GM19193 (cell line): ENCODE results near the gene SLC9A3.

Experiments used
- POLR2A ChIP-seq: IDR thresholded peaks from 4 replicates; pipeline ENCODE4 v1.6.1; 2011; ENCODE audit not compliant: insufficient read depth, insufficient read length; ENCODE audit errors: extremely low read depth

SLC9A3 gene

GRCh38 chr5:475704-476101 lies 48.5 kb downstream of the SLC9A3 start:
- no peak for TF ChIP-seq POLR2A

- no peak for TF ChIP-seq POLR2A
Observed at GRCh38 chr5:474840-475661, 49.2 kb downstream of the SLC9A3 start.

- no peak for TF ChIP-seq POLR2A
Observed at GRCh38 chr5:473551-474192, 50.6 kb downstream of the SLC9A3 start.

- TF ChIP-seq POLR2A: peak; percentile 84
Observed at GRCh38 chr5:472656-473550, 51.3 kb downstream of the SLC9A3 start.

GRCh38 chr5:472076-472655 lies 52.1 kb downstream of the SLC9A3 start:
- no peak for TF ChIP-seq POLR2A

- TF ChIP-seq POLR2A: no peak
Observed at GRCh38 chr5:471750-472058, 52.5 kb downstream of the SLC9A3 start.

- no peak for TF ChIP-seq POLR2A
Observed at GRCh38 chr5:470961-471749, 53.1 kb downstream of the SLC9A3 start.

GRCh38 chr5:469752-470483 lies 54.3 kb downstream of the SLC9A3 start:
- TF ChIP-seq POLR2A: no peak

GRCh38 chr5:468401-468800 lies 55.8 kb downstream of the SLC9A3 start:
- TF ChIP-seq POLR2A: no peak

GRCh38 chr5:466661-467310 lies 57.5 kb downstream of the SLC9A3 start:
- TF ChIP-seq POLR2A: no peak

- no peak for TF ChIP-seq POLR2A
Observed at GRCh38 chr5:465591-466403, 58.5 kb downstream of the SLC9A3 start.

GRCh38 chr5:464843-465590 lies 59.2 kb downstream of the SLC9A3 start:
- TF ChIP-seq POLR2A: no peak
